Measurements from ENCODE around the gene DDX47.

- no peak for TF ChIP-seq CTCF (conservative IDR thresholded peaks at IDR 0.05)
- TF ChIP-seq EZH2 (IDR thresholded peaks at IDR 0.05; ENCODE audit: low read depth), result no peak
These were observed 46.5 kb downstream of the DDX47 start for GRCh38 chr12:12859690-12860089.
